NCI-H1417 (cell line): Measurements from ENCODE around the gene LTA4H.

Experiments
- DNase-seq, 3 experiments: peaks; one replicate each; lab custom pipeline; 2025; lab: John Stamatoyannopoulos, UW

Gene LTA4H

GRCh38 chr12:96034621-96035282 lies 635 bp downstream of the LTA4H start:
- DNase-seq = peak in 2 of 3 experiments; percentile 72 to 74

DNA sequence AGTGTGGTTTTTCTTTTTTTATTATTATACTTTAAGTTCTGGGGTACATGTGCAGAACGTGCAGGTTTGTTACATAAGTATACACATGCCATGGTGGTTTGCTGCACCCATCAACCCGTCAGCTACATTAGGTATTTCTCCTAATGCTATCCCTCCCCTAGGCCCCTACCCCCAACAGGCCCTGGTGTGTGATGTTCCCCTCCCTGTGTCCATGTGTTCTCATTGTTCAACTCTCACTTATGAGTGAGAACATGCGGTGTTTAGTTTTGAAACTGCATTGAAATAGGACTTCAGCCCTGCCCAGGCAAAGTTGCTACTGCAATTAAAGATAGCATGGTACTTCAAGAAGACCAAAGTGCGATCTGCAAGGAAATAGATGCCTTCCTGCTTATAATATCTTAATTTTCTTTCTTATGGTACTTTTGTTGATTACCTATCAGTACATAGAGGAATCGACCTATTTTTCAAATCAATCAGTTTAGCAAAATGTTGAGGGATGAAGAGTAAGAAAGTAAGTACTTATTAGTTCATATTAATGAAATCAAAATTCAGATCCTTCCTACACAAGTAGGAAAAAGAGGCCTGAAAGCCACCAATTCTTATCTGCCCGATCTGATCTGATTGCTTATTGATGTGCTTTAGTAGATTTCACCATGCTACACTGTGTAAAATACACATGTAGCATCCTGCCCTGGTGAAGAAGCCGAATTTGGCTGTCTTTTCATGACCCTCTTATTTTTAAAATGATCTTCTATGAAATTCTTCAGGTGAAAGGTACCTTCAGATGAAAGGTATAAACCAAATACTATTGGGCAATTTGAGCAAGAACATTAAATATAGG lies 1.6 kb downstream of the LTA4H start:
- no peak for DNase-seq

DNA sequence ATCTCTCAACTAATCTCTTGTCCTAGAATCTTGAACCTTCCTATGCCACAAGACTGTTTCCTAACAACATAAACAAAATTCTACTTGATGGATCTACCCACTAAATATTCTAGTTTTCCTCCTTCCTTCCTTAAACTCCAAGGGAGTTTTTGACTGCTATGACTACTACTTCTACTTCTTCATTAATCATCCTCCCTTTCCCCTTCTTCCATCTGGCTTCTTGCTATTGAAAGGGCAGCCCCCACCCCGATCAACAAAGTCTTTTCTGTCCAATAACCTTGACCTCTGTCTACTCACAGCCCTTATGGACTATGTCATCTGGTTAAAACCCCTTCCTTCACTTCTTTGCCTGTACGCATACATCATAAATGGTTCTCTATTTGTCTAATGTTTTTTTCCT lies 5.6 kb downstream of the LTA4H start:
- DNase-seq = no peak

DNA sequence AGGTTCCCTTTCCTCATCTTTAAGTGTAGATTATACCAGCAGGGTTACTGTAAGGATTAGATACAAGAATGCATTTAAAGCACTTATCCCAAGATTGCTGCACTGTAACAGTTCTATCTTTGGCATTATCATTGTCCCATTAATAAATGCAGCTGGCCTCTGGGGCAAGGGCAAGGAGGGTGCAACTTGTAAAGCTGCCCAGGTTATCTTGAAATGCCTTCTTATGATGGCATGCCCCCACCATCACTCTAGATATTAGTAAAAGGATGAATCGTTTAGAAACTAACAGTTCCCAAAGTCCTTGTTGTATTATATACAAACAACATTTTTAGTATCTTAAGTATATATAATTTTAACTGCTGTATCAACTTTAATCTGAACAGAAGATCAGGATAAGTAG lies 6.8 kb downstream of the LTA4H start:
- DNase-seq = no peak

DNA sequence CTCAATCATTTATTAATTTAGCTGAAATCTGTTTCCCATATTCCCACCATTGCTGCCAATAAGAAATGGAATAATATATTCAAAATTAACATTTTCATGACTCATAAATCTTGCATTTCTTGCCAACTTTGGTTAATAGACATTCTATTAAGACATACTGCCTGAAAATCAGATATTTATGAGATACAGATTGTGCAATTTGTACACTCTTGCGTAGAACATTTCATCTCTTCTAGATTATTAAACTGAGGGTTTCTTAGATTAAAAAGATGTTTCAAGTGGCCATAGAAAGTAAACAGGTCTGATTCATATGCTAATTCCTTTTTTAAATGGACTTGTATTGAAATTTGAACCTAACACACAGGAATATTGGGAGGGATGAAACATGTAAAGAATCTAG lies 9.1 kb downstream of the LTA4H start:
- no peak for DNase-seq

GRCh38 chr12:96025518-96025917 lies 9.9 kb downstream of the LTA4H start:
- DNase-seq = no peak

DNA sequence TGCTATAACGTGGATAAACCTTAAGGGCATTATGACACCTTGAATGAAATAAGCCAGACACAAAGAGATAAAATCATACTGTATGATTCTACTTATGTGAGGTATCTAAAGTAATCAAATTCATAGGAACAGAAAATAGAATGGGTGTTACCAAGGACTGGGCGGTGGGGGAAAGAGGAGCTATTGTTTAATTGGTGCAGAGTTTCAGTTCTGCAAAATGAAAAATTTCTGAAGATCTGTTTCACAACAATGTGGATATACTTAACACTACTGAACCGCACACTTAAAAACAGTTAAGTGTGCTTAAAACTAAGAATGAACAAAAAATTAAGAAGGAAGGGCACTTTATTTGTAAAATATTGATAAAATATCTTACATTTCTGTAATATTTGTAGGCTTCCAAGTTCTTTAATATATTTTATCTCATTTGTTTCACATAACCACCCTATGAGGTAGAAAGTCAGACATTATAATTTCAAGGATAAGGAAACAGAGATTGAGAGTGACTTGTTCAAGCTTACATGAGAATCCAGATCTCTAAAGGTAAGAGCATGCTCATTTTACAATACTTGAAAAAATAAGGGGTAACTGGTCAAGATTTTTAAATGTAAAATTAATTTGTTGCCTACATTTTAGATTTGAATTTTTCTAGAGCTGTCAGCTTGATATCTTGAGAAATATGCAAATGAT lies 14.9 kb downstream of the LTA4H start:
- DNase-seq = no peak

GRCh38 chr12:96015672-96016071 lies 19.7 kb downstream of the LTA4H start:
- peak in 1 of 3 experiments; percentile 33 for DNase-seq

DNA sequence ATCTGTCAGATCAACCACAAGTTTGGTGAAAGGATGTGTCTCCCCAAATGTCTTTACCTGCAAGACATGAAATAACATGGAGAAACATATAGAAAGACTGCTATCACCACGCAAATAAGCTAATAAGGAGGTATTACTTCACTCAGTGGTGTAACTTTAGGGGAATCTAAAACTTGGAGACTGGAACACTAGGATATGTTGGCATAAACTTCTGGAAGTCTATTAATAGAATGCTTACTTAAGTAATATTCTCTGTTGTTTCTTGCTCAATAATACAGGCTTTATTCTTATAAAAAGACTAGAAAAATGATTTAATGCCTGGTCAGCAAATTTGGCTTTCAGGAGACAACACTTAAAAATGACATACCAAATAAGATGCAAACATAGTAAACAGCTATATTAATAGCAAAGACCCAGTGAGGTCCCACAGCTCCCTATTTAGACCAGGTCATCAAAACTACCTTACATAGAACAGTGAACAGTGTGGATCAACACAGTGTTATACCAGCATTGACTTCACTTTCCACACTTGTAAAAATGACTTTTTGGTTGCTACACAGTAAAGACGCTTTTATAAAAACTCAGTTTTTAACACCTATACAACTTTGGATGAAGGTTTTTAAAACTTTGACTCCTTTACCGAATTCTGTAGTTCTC lies 20.3 kb downstream of the LTA4H start:
- DNase-seq = no peak

DNA sequence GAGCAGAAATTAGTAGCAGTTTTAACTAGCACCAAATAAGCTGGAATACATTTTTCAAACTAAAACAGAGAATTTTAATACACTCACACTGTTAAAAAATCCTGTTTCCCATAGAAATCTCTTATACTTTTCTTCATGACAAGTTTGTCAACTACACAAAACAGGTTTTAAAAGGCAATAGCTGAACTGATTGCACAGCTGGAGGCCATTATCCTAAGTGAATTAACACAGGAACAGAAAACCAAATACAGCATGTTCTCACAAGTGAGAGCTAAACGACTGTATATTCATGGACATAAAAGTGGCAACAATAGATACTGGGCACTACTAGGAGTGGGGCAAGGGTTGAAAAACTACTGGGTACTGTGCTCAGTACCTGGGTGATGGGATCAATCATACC lies 27.7 kb downstream of the LTA4H start:
- peak in 1 of 3 experiments; percentile 60 for DNase-seq

DNA sequence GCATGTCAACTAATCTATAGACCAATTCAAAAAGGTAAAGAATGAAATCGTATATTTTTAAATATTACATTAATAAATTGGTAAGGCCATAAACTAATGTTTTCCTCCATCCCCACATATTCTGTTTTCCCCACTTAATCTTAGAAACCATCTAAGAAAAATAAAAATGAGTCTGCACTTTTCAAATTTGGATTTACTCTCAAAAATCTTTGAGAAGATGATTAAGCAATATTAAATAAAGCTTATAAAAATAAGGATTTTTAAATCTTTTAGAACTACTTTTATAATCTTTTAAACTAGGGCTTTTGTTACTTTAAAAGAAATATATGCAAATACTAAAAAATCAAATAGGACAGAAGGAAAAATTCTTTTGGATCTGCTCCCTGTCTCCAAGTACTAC lies 28.7 kb downstream of the LTA4H start:
- DNase-seq = no peak

DNA sequence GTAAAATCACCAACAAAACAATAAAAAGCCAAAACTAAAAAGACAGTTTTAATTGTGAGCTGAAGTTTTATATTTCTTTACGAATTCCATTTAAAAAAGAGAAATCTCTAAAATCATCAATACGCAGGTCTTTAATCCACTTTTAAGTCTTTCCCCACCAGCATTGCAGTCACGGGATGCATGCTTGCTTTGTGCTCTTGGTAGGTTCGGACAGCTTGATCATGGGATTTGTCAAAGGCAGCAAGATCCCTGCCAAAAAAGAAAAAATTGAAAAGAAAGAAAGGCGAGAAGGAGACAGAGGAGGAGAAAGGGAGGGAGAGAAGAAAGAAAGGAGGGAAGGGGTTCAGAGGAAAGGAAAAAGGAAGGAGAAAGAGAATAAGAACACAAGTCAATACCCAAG lies 34.5 kb downstream of the LTA4H start:
- no peak for DNase-seq

DNA sequence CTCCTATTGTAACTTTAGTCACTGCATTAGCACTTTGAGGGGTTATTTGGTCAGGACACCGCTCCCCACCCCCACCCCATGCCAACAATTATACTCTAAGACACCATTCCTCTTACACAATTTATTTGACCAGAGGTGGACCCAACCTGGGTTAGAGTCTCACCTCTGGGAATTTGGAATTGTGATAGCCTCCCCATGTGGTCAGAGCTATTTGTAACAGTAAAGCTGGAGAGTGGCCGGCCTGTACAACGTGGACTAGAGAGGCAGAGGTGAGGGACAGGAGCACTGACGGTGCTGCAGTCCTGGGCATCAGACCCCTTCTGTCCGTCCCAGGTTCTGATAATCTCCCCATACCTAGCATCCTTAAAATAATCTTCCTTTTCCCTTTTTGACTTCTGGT lies 35.9 kb downstream of the LTA4H start:
- DNase-seq = no peak

GRCh38 chr12:95998611-95999286 lies 36.6 kb downstream of the LTA4H start:
- DNase-seq = peak; percentile 44 to 77 (median 47)

DNA sequence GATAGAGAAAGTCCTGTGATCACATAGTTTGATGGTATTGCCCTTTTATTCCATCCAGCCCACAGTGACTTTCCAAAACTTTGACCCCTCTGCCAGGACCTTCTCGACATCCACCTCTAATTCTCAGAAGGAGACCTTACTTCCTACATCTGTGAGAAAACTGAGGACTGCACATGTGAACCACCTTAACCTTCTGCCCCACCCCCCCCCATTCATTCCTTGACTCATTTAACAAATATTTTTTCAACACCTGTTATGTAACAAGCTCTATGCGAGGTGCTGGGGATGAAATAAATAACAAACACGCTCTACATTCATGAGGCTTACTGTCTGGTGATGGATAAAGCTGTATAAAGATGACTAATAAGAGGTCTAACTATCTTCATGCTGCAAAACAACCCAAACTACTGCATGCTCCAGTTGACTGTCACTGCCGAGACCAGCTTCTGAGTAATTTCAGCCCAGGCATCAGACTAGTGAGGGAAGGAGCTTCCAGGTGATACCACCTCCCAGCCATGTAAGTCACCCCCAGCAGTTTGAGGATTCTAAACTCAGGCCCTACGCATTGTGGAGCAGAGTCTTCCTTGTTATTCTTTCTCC lies 37.4 kb downstream of the LTA4H start:
- DNase-seq = no peak

- no peak for DNase-seq
Observed at GRCh38 chr12:95997276-95997675, 38.1 kb downstream of the LTA4H start.

DNA sequence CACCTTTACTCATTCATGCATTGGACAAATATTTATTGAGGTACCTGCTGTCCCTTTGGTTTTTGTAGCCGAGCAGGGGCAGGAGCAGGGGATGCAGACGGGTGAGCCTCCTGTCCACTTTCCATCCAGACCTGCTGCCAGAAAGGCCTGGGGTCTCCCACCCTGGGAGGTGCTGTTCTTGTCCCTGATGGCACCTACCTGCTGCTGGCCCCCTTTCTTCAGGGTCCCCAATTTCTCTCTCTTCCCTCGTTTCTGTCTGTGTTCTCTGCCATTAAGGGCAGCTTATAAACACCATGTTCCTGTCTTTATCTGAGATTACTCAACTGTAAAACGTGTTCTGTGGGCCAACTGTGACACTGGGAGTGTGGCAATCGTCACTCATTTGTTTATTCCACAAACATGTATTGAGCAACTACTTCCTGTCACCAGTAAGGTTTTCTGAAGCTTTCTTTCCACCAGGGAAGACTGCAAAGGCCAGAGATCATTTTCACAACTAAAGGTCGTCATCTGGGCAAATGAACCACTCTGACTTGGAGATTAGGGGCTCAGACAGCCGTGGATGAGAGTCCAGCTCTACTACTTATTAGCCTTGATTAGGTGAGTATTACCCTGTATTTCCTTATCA lies 39.2 kb downstream of the LTA4H start, which contains the start of gene HAL:
Gene HAL (minus strand): TSS at position 311 of the 625 bp plus-strand sequence. CDS start 434 bp downstream, outside the sequence.
- no peak for DNase-seq

DNA sequence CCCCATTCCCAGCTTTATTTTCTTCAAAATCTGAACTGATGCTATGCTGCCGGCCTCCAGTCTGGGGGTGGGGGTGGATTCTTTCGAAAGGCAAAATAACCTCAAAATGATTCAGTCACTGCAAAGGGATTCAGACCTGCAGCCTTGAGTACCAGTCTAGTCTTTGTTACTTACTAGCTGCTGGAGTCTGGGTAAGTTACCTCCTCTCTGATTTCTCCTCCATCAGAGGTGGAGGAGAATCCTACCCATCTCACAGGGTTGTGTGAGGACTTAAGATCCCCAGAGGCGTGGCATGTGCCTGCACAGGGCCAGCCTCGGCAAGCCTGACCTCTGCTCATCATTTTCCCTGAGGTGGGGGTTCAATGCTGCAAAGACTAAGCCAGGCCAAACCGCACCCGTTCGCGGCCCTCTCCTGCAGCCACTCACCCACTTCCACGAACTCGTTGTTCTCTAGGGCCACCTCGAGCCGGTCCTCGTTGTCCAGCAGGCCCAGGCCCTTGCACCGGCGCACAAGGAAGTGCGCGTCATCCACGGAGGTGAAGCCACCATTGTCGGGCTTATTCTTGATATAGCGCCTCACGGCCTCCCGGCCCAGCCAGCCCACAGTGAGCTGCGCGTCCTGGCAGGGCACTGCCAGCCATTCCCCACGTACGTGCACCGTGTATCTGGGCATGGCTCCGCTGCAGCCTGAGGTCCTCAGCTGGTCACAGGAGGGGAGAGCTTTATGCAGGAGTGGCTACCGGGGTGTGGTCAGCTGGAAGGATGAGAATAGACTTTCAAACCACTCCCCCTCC lies 40.0 kb downstream of the LTA4H start:
- DNase-seq = no peak

- DNase-seq = no peak
Observed at GRCh38 chr12:95994476-95994875, 40.9 kb downstream of the LTA4H start.

DNA sequence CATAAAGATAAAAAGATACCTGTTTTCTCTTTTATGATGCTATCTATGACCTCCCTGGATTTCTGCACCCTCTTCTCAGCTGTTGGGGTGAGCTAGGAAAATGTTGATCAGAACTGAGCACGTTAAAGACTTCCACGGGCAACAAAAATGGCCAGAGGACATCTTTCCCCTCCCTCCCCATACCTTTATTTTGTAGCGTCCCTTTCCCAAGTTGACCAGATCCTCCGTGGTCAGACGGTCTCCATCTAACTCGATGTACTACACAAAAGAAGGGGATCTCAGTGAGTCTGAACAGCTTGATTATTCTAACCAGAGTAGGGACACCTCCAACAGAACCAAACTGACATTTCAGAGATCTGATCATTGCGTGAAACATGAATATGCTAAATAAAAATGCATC lies 41.5 kb downstream of the LTA4H start:
- DNase-seq = no peak
